HL-60 (cell line): ENCODE data around the gene CYB561.

Source experiments
- DNase-seq, 2 experiments: peaks; one replicate each; pipeline ENCODE4 v3.0.0-alpha.2; 2010 to 2020; ENCODE audit warnings: low read depth in 1 of 2, low spot score in 1 of 2
- H3K27ac ChIP-seq: fragments of 250-450 bp; sonication (Bioruptor Pico); replicated peaks from 2 replicates; pipeline ENCODE4 v1.5.1; 2020; ENCODE audit warnings: mild to moderate bottlenecking, moderate library complexity
- H3K27me3 ChIP-seq: fragments of 250-450 bp; sonication (Bioruptor Pico); 2 replicates; pipeline ENCODE4 v1.5.1; 2021; ENCODE audit warnings: mild to moderate bottlenecking, moderate library complexity; ENCODE audit not compliant: insufficient read depth, poor library complexity, severe bottlenecking
- H3K4me3 ChIP-seq: replicated peaks from 2 replicates; pipeline ENCODE4 v1.5.1; 2011; ENCODE audit warnings: mild to moderate bottlenecking, control low read depth, low read length; ENCODE audit not compliant: insufficient read depth
- GABPA ChIP-seq: IDR thresholded peaks from 2 replicates; pipeline ENCODE4 v1.6.1; 2012; ENCODE audit warnings: low read depth
- POLR2AphosphoS5 ChIP-seq: IDR thresholded peaks from 2 replicates; pipeline ENCODE4 v1.6.1; 2012; ENCODE audit warnings: low read depth
- SPI1 ChIP-seq: IDR thresholded peaks from 2 replicates; pipeline ENCODE4 v1.6.1; 2012; ENCODE audit warnings: low read depth, mild to moderate bottlenecking, borderline replicate concordance
- TF ChIP-seq, protein P1 (sequence below): IDR thresholded peaks from 2 replicates; pipeline ENCODE4 v1.6.1; 2012; ENCODE audit warnings: low read depth; ENCODE audit not compliant: insufficient replicate concordance
- TF ChIP-seq, protein P2 (sequence below): IDR thresholded peaks from one replicate; pipeline ENCODE4 v1.5.1; 2011; ENCODE audit warnings: low read length, control low read depth, inconsistent platforms; ENCODE audit not compliant: insufficient read depth

The CYB561 gene

DNA sequence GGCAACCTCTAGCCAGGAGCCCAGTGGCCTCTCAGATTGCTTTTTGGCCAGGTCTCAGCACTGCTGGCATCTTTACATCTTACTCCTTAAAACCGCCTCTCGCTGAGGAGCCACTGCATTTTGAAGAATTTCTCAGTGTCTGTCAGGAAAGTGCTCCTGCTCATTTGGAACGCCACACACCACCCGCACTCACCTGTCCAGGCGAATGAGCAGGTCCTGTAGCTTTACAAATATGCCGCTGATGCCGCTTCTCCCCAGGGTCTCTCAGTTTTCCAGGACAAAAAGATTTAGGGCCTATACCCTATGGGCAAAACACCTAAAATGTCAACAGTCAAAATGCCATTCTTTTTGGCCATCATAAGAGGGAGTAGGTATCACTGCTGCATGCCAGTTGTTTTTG lies 22.1 kb downstream of the CYB561 start:
- TF ChIP-seq, protein P1, sequence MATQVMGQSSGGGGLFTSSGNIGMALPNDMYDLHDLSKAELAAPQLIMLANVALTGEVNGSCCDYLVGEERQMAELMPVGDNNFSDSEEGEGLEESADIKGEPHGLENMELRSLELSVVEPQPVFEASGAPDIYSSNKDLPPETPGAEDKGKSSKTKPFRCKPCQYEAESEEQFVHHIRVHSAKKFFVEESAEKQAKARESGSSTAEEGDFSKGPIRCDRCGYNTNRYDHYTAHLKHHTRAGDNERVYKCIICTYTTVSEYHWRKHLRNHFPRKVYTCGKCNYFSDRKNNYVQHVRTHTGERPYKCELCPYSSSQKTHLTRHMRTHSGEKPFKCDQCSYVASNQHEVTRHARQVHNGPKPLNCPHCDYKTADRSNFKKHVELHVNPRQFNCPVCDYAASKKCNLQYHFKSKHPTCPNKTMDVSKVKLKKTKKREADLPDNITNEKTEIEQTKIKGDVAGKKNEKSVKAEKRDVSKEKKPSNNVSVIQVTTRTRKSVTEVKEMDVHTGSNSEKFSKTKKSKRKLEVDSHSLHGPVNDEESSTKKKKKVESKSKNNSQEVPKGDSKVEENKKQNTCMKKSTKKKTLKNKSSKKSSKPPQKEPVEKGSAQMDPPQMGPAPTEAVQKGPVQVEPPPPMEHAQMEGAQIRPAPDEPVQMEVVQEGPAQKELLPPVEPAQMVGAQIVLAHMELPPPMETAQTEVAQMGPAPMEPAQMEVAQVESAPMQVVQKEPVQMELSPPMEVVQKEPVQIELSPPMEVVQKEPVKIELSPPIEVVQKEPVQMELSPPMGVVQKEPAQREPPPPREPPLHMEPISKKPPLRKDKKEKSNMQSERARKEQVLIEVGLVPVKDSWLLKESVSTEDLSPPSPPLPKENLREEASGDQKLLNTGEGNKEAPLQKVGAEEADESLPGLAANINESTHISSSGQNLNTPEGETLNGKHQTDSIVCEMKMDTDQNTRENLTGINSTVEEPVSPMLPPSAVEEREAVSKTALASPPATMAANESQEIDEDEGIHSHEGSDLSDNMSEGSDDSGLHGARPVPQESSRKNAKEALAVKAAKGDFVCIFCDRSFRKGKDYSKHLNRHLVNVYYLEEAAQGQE: no peak
- no peak for DNase-seq
- H3K4me3 ChIP-seq: no peak overlapping the region
- H3K27me3 ChIP-seq: no peaks in the 10 kb centered on the region
- H3K27ac ChIP-seq: no peak overlapping the region

DNA sequence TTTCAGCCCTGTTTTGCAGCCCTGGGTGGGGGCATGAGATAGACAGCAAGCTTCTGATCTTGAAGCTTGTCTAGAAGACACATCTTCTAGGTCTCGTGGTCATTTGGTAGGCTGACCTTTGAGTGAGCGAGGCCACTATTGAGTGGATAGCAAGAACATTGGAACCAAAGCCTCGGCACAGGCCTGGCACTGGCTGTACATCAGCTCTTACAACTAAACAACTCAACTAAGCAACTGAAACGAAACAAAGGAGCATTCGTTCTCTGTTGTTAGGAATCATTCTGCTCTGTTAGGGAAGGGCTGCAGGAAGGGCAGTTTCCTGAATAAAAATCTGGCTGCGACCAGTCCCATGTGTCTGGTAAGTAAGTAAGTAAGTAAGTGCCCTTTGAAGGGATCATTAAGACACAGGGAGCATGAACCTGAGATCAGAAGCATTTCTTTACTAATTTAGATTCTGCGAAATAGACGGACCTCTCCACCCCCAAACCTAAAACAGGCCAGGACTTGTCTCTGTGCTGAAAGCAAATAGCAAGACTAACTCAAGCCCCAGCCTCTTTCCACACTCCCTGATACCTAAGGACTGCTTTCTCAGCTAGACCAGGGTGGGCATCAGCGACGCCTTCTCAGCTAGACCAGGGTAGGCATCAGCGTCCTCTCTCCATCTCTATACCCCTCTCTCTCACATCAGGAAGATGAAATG lies 22.7 kb downstream of the CYB561 start:
- H3K4me3 ChIP-seq: no peak overlapping the region
- TF ChIP-seq, protein P1: no peak
- TF ChIP-seq GABPA (no peak), POLR2AphosphoS5 (no peak), SPI1 (no peak)
- TF ChIP-seq, protein P2, sequence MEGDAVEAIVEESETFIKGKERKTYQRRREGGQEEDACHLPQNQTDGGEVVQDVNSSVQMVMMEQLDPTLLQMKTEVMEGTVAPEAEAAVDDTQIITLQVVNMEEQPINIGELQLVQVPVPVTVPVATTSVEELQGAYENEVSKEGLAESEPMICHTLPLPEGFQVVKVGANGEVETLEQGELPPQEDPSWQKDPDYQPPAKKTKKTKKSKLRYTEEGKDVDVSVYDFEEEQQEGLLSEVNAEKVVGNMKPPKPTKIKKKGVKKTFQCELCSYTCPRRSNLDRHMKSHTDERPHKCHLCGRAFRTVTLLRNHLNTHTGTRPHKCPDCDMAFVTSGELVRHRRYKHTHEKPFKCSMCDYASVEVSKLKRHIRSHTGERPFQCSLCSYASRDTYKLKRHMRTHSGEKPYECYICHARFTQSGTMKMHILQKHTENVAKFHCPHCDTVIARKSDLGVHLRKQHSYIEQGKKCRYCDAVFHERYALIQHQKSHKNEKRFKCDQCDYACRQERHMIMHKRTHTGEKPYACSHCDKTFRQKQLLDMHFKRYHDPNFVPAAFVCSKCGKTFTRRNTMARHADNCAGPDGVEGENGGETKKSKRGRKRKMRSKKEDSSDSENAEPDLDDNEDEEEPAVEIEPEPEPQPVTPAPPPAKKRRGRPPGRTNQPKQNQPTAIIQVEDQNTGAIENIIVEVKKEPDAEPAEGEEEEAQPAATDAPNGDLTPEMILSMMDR: no peak
- no peak for DNase-seq
- H3K27me3 ChIP-seq: no peaks in the 10 kb centered on the region
- no peak overlapping the region for H3K27ac ChIP-seq

DNA sequence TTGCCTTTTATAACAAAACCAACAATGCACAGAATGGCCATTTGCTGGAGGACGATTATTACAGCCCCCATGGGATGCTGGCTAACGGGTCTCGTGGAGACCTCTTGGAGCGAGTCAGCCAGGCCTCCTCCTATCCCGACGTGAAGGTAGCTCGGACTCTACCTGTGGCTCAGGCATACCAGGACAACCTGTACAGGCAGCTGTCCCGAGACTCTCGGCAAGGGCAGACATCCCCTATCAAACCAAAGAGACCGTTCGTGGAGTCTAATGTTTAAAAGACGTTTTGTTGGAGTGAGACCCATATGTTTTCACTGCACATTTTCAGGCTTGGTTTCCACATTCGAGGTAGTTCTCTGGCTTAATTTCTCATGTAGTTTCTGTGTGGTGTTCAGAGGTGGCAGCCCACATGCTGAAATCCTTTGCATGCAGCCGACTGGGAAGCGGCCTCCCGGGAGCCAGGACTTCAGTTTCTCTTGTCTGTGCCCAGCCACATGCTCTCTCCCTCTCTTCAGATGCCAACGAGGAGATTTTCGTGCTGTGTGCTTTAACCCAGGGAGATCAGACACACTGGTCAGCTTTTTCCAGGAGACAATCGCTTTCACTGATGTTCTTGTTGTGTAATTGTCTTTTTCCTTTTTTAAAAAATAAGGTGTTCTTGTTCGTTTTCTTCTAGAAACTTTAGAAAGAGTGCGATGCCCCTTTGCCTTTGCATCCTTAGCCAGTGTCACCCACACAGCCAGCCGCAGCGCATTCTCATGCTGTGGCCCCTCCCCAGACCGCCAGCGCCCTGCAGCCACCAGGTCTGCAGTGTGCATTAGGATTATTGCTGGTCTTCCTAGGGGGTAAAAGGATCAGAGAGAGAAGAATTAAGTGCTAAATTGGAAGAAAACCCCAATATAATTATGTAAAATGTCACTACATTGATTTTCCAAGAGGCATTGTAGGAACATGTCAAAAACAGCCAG lies 24.1 kb downstream of the CYB561 start:
- TF ChIP-seq POLR2AphosphoS5: no peak
- TF ChIP-seq SPI1: no peak
- TF ChIP-seq GABPA: no peak
- TF ChIP-seq, protein P1: no peak
- TF ChIP-seq, protein P2: no peak
- DNase-seq: no peak
- Histone ChIP-seq H3K4me3 (no peak overlapping the region), H3K27ac (no peak overlapping the region), H3K27me3 (no peaks in the 10 kb centered on the region)
